Karpas-422 (cell line): ENCODE data around the gene ZMIZ1. TPM values are rescaled to one million over a fixed set of nuclear protein-coding genes. Genes with fewer than 3 reads are reported as not detected.

Experiments used
- DNase-seq: peaks from one replicate; pipeline ENCODE4 v3.0.0-alpha.2; 2015
- H2AFZ ChIP-seq: fragments of 200-600 bp; sonication (generic); 2 replicates; pipeline ENCODE4 v1.6.1; 2014; ENCODE audit warnings: antibody characterized with exemption, low read length, mixed read lengths
- H3K27ac ChIP-seq: fragments of 200-600 bp; sonication (generic); 2 replicates; pipeline ENCODE4 v1.5.1; 2014; ENCODE audit warnings: mild to moderate bottlenecking, low read length, moderate library complexity
- H3K27me3 ChIP-seq: fragments of 200-600 bp; sonication (generic); 2 replicates; pipeline ENCODE4 v1.6.1; 2014; ENCODE audit warnings: low read length, mixed read lengths
- H3K36me3 ChIP-seq: fragments of 200-600 bp; sonication (generic); 2 replicates; pipeline ENCODE4 v1.6.1; 2014; ENCODE audit warnings: low read length, mixed read lengths; ENCODE audit not compliant: insufficient read depth
- H3K4me1 ChIP-seq: fragments of 200-600 bp; sonication (generic); 2 replicates; pipeline ENCODE4 v1.6.1; 2014; ENCODE audit warnings: mild to moderate bottlenecking, low read length, mixed read lengths
- H3K4me2 ChIP-seq: fragments of 200-600 bp; sonication (generic); 2 replicates; pipeline ENCODE4 v1.6.1; 2014; ENCODE audit warnings: low read length, low read depth, mild to moderate bottlenecking; ENCODE audit not compliant: poor library complexity, severe bottlenecking
- H3K4me3 ChIP-seq: fragments of 200-600 bp; sonication (generic); 2 replicates; pipeline ENCODE4 v1.5.1; 2014; ENCODE audit warnings: mild to moderate bottlenecking, antibody characterized with exemption, low read length, mixed read lengths
- H3K79me2 ChIP-seq: fragments of 200-600 bp; sonication (generic); 2 replicates; pipeline ENCODE4 v1.6.1; 2014; ENCODE audit warnings: mild to moderate bottlenecking, low read length, mixed read lengths
- H3K9ac ChIP-seq: fragments of 200-600 bp; sonication (generic); 2 replicates; pipeline ENCODE4 v1.6.0; 2014; ENCODE audit warnings: low read length
- H3K9me2 ChIP-seq: fragments of 200-600 bp; sonication (generic), shearing (Covaris generic); replicated peaks from 2 replicates; pipeline ENCODE4 v1.6.0; 2014; ENCODE audit warnings: mild to moderate bottlenecking, low read length, moderate library complexity; ENCODE audit not compliant: insufficient read depth
- H3K9me3 ChIP-seq: fragments of 300-700, 200-600 bp; sonication (generic); 2 replicates; pipeline ENCODE4 v1.6.1; 2014; ENCODE audit warnings: low read length, mixed read lengths
- H4K20me1 ChIP-seq: fragments of 200-600 bp; sonication (generic); 2 replicates; pipeline ENCODE4 v1.6.1; 2014; ENCODE audit warnings: mild to moderate bottlenecking, antibody characterized with exemption, low read length, low read depth; ENCODE audit not compliant: insufficient read depth
- total RNA-seq: library from RNA; depleted of rRNA; stranded (reverse); fragments of >200 nt; shearing (Covaris generic); gene quantifications from 2 replicates; pipeline ENCODE4 v1.2.3, GENCODE V29; 2014; ENCODE audit warnings: low replicate concordance

Gene ZMIZ1
- total RNA-seq, 1 experiment from 2014 or later: 73.1 TPM

- no peak overlapping the region for H3K27ac ChIP-seq
- no peak overlapping the region for H2AFZ ChIP-seq
- no peaks in the 10 kb centered on the region for H3K9me2 ChIP-seq
- H3K9me3 ChIP-seq: no peaks in the 10 kb centered on the region
- peaks cover 18% of the 10 kb centered on the region; the same call in 1 of the 2 replicates for H4K20me1 ChIP-seq
- peaks cover 20% of the 10 kb centered on the region for H3K4me1 ChIP-seq
- DNase-seq: no peak
- H3K4me3 ChIP-seq: no peak overlapping the region
- no peak overlapping the region for H3K4me2 ChIP-seq
- no peaks in the 10 kb centered on the region for H3K79me2 ChIP-seq
- no peaks in the 10 kb centered on the region for H3K36me3 ChIP-seq
- no peaks in the 10 kb centered on the region for H3K27me3 ChIP-seq
- H3K9ac ChIP-seq: no peak overlapping the region
Measured at GRCh38 chr10:79144351-79145173, 75.8 kb downstream of the ZMIZ1 start.

- Histone ChIP-seq H3K27me3 (no peaks in the 10 kb centered on the region), H3K4me3 (no peak overlapping the region), H3K9me3 (no peaks in the 10 kb centered on the region), H2AFZ (no peak overlapping the region), H4K20me1 (peaks cover 18% of the 10 kb centered on the region; the same call in 1 of the 2 replicates), H3K27ac (no peak overlapping the region), H3K9ac (no peak overlapping the region), H3K9me2 (no peaks in the 10 kb centered on the region), H3K4me1 (peaks cover 25% of the 10 kb centered on the region), H3K36me3 (no peaks in the 10 kb centered on the region), H3K79me2 (no peaks in the 10 kb centered on the region), H3K4me2 (no peak overlapping the region)
- no peak for DNase-seq
Measured at GRCh38 chr10:79145174-79145483, 76.4 kb downstream of the ZMIZ1 start.

- H3K4me2 ChIP-seq: no peak overlapping the region
Measured at GRCh38 chr10:79145517-79146470, 77.0 kb downstream of the ZMIZ1 start.

GRCh38 chr10:79146611-79147130, 77.9 kb downstream of the ZMIZ1 start:
- no peaks in the 10 kb centered on the region for H3K79me2 ChIP-seq
- no peak overlapping the region for H3K4me3 ChIP-seq
- no peaks in the 10 kb centered on the region for H3K9me3 ChIP-seq
- H2AFZ ChIP-seq: no peak overlapping the region
- no peaks in the 10 kb centered on the region for H3K36me3 ChIP-seq
- no peaks in the 10 kb centered on the region for H3K9me2 ChIP-seq
- H3K27me3 ChIP-seq: no peaks in the 10 kb centered on the region
- H3K9ac ChIP-seq: no peak overlapping the region
- peaks cover 27% of the 10 kb centered on the region for H3K4me1 ChIP-seq
- no peak overlapping the region for H3K4me2 ChIP-seq
- H3K27ac ChIP-seq: no peak overlapping the region
- H4K20me1 ChIP-seq: peaks cover 26% of the 10 kb centered on the region; the same call in 1 of the 2 replicates
- DNase-seq: no peak

More at GRCh38 chr10:79145517-79146470, 77.0 kb downstream of the ZMIZ1 start:
- Histone ChIP-seq H3K27me3 (no peaks in the 10 kb centered on the region), H2AFZ (no peak overlapping the region), H3K4me1 (peaks cover 27% of the 10 kb centered on the region), H3K9me3 (no peaks in the 10 kb centered on the region), H4K20me1 (peaks cover 23% of the 10 kb centered on the region; the same call in 1 of the 2 replicates), H3K27ac (no peak overlapping the region), H3K79me2 (no peaks in the 10 kb centered on the region), H3K4me3 (no peak overlapping the region), H3K9me2 (no peaks in the 10 kb centered on the region), H3K9ac (no peak overlapping the region), H3K36me3 (no peaks in the 10 kb centered on the region)
- DNase-seq: no peak

GRCh38 chr10:79147306-79147705, 78.5 kb downstream of the ZMIZ1 start:
- DNase-seq: no peak
- no peak overlapping the region for H3K27ac ChIP-seq
- H3K4me3 ChIP-seq: no peak overlapping the region
- no peak overlapping the region for H2AFZ ChIP-seq
- H4K20me1 ChIP-seq: peaks cover 23% of the 10 kb centered on the region; the same call in 1 of the 2 replicates
- H3K9ac ChIP-seq: no peak overlapping the region
- H3K4me1 ChIP-seq: peaks cover 27% of the 10 kb centered on the region
- H3K79me2 ChIP-seq: no peaks in the 10 kb centered on the region
- no peaks in the 10 kb centered on the region for H3K9me2 ChIP-seq
- H3K27me3 ChIP-seq: no peaks in the 10 kb centered on the region
- no peaks in the 10 kb centered on the region for H3K9me3 ChIP-seq
- no peaks in the 10 kb centered on the region for H3K36me3 ChIP-seq
- no peak overlapping the region for H3K4me2 ChIP-seq

- no peaks in the 10 kb centered on the region for H3K79me2 ChIP-seq
- H3K4me2 ChIP-seq: no peak overlapping the region
- H3K36me3 ChIP-seq: no peaks in the 10 kb centered on the region
- no peaks in the 10 kb centered on the region for H3K9me3 ChIP-seq
- DNase-seq: no peak
- no peaks in the 10 kb centered on the region for H3K27me3 ChIP-seq
- peaks cover 26% of the 10 kb centered on the region; the same call in 1 of the 2 replicates for H4K20me1 ChIP-seq
- no peak overlapping the region for H3K27ac ChIP-seq
- H3K9me2 ChIP-seq: no peaks in the 10 kb centered on the region
- peaks cover 27% of the 10 kb centered on the region for H3K4me1 ChIP-seq
- H3K9ac ChIP-seq: no peak overlapping the region
- no peak overlapping the region for H3K4me3 ChIP-seq
- H2AFZ ChIP-seq: no peak overlapping the region
Measured at GRCh38 chr10:79147796-79148451, 79.2 kb downstream of the ZMIZ1 start.

- Histone ChIP-seq H3K4me1 (peaks cover 27% of the 10 kb centered on the region), H3K27me3 (no peaks in the 10 kb centered on the region), H3K4me3 (no peak overlapping the region), H3K79me2 (no peaks in the 10 kb centered on the region), H3K4me2 (no peak overlapping the region), H3K27ac (no peak overlapping the region), H3K36me3 (no peaks in the 10 kb centered on the region), H3K9me2 (no peaks in the 10 kb centered on the region), H2AFZ (no peak overlapping the region), H4K20me1 (peaks cover 22% of the 10 kb centered on the region; the same call in 1 of the 2 replicates), H3K9ac (no peak overlapping the region), H3K9me3 (no peaks in the 10 kb centered on the region)
- DNase-seq: no peak
Measured at GRCh38 chr10:79148452-79149344, 79.9 kb downstream of the ZMIZ1 start.
